K562 (cell line): ENCODE results near the gene SDHAF3. TPM values are rescaled to one million over a fixed set of nuclear protein-coding genes. Genes with fewer than 3 reads are reported as not detected.

Experiments
- ARID2 ChIP-seq: fragments of 450-650 bp; IDR thresholded peaks from 2 replicates; pipeline ENCODE4 v1.6.1; 2017; ENCODE audit warnings: antibody characterized with exemption, mild to moderate bottlenecking
- CBX5 ChIP-seq: IDR thresholded peaks from 2 replicates; pipeline ENCODE4 v1.6.1; 2014; ENCODE audit warnings: low read depth, borderline replicate concordance
- DIDO1 ChIP-seq: fragments of 450-650 bp; IDR thresholded peaks from 2 replicates; pipeline ENCODE4 v1.6.1; 2016; ENCODE audit warnings: low read depth, missing biosample characterization, missing genetic modification characterization
- FOXM1 ChIP-seq, 2 experiments: fragments of 450-650 bp in 1 of 2; sonication (generic) in 1 of 2; formaldehyde crosslinking in 1 of 2; IDR thresholded peaks; 2 replicates each; pipeline versions ENCODE4 v1.6.1 to v1.9.0; 2017 to 2022; ENCODE audit warnings: low read depth in 2 of 2, mild to moderate bottlenecking in 2 of 2, missing genetic modification reagents in 1 of 2, moderate library complexity in 1 of 2
- KHSRP ChIP-seq: fragments of 450-650 bp; IDR thresholded peaks from 2 replicates; pipeline ENCODE4 v1.6.1; 2017
- SREBF2 ChIP-seq: sonication (generic); formaldehyde crosslinking; IDR thresholded peaks from 2 replicates; pipeline ENCODE4 v1.4.0; 2020; ENCODE audit warnings: mild to moderate bottlenecking, missing genetic modification reagents
- ZNF232 ChIP-seq: sonication (generic); formaldehyde crosslinking; IDR thresholded peaks from 2 replicates; pipeline ENCODE4 v1.8.0; 2022; ENCODE audit warnings: mild to moderate bottlenecking, missing genetic modification reagents
- polyA plus RNA-seq, 8 experiments: library from polyadenylated mRNA; depleted of rRNA in 4 of 8; stranded (reverse) in 5 of 8; unstranded in 3 of 8; fragments of >200 nt; fragmentation: Nextera tagmentation in 2 of 8; fragmentation: Illumina TruSeq in 1 of 8; extraction: Ambion mirVana in 2 of 8; extraction: Trizol in 1 of 8; gene quantifications; 2 replicates each; pipeline versions ENCODE4 v1.2.1 to v1.2.3, GENCODE V29; 2011 to 2014; ENCODE audit warnings: inconsistent platforms in 1 of 8, missing spikeins in 1 of 8
- total RNA-seq, 7 experiments: library from RNA; depleted of rRNA in 6 of 7; stranded (reverse); fragments of >200 nt in 6 of 7; fragmentation: Illumina TruSeq in 2 of 7; extraction: Trizol in 2 of 7; gene quantifications; 2 replicates each; pipeline versions ENCODE4 v1.2.1 to v1.2.3, GENCODE V29; 2011 to 2021; ENCODE audit warnings: low replicate concordance in 1 of 7
- TF ChIP-seq, protein P1 (sequence below): fragments of 450-650 bp; IDR thresholded peaks from 2 replicates; pipeline ENCODE4 v1.6.1; 2016; ENCODE audit warnings: low read depth, mild to moderate bottlenecking, moderate library complexity
- TF ChIP-seq, protein P2 (sequence below), 2 experiments: fragments of 450-650 bp; formaldehyde crosslinking in 1 of 2; IDR thresholded peaks; 2 replicates each; pipeline versions ENCODE4 v1.4.0 to v1.6.1; 2014 to 2020; ENCODE audit warnings: mild to moderate bottlenecking in 2 of 2, borderline replicate concordance in 1 of 2, low read depth in 1 of 2
- TF ChIP-seq, protein P3 (sequence below): fragments of 450-650 bp; IDR thresholded peaks from 2 replicates; pipeline ENCODE4 v1.6.1; 2017; ENCODE audit warnings: antibody characterized with exemption
- TF ChIP-seq, protein P4 (sequence below): fragments of 450-650 bp; IDR thresholded peaks from 2 replicates; pipeline ENCODE4 v1.6.1; 2014; ENCODE audit warnings: low read depth, mild to moderate bottlenecking, moderate library complexity, borderline replicate concordance
- TF ChIP-seq, protein P5 (sequence below): sonication (generic); formaldehyde crosslinking; IDR thresholded peaks from 2 replicates; pipeline ENCODE4 v1.8.0; 2023; ENCODE audit warnings: mild to moderate bottlenecking, missing genetic modification reagents

SDHAF3 gene
- total and polyA plus RNA-seq, 9 of the 15 experiments (the other 6 are each of a cell fraction or from before 2014, with no cell fraction given): 51.5 to 403 (median 145) TPM

DNA sequence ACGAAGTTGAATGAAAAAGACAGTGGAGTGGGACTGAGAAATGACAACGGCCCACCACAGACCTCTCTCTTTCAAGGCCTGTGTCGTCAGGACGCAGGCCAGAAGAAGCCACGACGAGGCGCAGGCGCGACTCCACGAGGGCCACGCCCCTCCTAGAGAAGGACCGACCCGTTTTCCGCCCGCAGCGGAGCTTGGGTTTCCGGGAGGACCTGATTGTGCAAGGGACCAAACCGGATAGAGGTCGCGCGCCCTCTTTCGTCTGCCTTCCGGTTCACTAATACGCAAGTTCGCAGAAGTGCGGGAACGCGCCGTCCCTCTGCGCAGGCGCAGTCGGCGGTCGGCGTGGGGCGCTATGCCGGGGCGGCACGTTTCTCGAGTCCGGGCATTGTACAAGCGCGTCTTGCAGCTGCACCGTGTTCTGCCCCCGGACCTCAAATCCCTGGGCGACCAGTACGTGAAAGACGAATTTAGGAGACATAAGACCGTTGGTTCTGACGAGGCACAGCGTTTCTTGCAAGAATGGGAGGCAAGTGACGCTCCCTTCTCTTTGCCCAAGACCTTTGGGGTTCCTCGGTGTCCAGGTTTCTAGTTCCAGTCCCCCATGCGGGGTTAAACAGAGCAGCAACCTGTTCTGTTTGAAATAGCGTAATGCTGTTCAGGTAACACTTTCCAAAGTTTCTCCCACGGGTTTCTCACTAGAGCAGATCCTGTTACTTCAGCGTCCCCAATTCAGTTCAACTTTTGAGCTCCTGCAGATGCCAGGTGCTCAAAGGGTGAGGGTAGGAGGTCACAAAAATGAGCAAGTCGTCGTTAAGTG, at the start of gene SDHAF3 (continued):
- TF ChIP-seq, protein P1, sequence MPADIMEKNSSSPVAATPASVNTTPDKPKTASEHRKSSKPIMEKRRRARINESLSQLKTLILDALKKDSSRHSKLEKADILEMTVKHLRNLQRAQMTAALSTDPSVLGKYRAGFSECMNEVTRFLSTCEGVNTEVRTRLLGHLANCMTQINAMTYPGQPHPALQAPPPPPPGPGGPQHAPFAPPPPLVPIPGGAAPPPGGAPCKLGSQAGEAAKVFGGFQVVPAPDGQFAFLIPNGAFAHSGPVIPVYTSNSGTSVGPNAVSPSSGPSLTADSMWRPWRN: no peak
- TF ChIP-seq, protein P2, sequence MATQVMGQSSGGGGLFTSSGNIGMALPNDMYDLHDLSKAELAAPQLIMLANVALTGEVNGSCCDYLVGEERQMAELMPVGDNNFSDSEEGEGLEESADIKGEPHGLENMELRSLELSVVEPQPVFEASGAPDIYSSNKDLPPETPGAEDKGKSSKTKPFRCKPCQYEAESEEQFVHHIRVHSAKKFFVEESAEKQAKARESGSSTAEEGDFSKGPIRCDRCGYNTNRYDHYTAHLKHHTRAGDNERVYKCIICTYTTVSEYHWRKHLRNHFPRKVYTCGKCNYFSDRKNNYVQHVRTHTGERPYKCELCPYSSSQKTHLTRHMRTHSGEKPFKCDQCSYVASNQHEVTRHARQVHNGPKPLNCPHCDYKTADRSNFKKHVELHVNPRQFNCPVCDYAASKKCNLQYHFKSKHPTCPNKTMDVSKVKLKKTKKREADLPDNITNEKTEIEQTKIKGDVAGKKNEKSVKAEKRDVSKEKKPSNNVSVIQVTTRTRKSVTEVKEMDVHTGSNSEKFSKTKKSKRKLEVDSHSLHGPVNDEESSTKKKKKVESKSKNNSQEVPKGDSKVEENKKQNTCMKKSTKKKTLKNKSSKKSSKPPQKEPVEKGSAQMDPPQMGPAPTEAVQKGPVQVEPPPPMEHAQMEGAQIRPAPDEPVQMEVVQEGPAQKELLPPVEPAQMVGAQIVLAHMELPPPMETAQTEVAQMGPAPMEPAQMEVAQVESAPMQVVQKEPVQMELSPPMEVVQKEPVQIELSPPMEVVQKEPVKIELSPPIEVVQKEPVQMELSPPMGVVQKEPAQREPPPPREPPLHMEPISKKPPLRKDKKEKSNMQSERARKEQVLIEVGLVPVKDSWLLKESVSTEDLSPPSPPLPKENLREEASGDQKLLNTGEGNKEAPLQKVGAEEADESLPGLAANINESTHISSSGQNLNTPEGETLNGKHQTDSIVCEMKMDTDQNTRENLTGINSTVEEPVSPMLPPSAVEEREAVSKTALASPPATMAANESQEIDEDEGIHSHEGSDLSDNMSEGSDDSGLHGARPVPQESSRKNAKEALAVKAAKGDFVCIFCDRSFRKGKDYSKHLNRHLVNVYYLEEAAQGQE (IDR thresholded peaks at IDR 0.05; ENCODE audit: borderline replicate concordance): no peak
- TF ChIP-seq, protein P2 (CRISPR knock-in tag; IDR thresholded peaks at IDR 0.05; ENCODE audit: low read depth): peak; percentile 67; the same call in 1 of the 2 replicates
- TF ChIP-seq KHSRP (no peak), DIDO1 (tag) (peak; percentile 91), SREBF2 (CRISPR knock-in tag) (no peak), ZNF232 (CRISPR knock-in tag) (no peak), FOXM1 (IDR thresholded peaks at IDR 0.05; ENCODE audit: low read depth) (peak; percentile 29; the same call in 1 of the 2 replicates), FOXM1 (CRISPR knock-in tag; IDR thresholded peaks at IDR 0.05; ENCODE audit: low read depth) (no peak), CBX5 (peak; percentile 87; the same call in 1 of the 2 replicates), ARID2 (no peak)
- TF ChIP-seq, protein P3, sequence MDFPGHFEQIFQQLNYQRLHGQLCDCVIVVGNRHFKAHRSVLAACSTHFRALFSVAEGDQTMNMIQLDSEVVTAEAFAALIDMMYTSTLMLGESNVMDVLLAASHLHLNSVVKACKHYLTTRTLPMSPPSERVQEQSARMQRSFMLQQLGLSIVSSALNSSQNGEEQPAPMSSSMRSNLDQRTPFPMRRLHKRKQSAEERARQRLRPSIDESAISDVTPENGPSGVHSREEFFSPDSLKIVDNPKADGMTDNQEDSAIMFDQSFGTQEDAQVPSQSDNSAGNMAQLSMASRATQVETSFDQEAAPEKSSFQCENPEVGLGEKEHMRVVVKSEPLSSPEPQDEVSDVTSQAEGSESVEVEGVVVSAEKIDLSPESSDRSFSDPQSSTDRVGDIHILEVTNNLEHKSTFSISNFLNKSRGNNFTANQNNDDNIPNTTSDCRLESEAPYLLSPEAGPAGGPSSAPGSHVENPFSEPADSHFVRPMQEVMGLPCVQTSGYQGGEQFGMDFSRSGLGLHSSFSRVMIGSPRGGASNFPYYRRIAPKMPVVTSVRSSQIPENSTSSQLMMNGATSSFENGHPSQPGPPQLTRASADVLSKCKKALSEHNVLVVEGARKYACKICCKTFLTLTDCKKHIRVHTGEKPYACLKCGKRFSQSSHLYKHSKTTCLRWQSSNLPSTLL: no peak
- TF ChIP-seq, protein P4, sequence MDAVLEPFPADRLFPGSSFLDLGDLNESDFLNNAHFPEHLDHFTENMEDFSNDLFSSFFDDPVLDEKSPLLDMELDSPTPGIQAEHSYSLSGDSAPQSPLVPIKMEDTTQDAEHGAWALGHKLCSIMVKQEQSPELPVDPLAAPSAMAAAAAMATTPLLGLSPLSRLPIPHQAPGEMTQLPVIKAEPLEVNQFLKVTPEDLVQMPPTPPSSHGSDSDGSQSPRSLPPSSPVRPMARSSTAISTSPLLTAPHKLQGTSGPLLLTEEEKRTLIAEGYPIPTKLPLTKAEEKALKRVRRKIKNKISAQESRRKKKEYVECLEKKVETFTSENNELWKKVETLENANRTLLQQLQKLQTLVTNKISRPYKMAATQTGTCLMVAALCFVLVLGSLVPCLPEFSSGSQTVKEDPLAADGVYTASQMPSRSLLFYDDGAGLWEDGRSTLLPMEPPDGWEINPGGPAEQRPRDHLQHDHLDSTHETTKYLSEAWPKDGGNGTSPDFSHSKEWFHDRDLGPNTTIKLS: peak; percentile 69; the same call in 1 of the 2 replicates
- TF ChIP-seq, protein P5, sequence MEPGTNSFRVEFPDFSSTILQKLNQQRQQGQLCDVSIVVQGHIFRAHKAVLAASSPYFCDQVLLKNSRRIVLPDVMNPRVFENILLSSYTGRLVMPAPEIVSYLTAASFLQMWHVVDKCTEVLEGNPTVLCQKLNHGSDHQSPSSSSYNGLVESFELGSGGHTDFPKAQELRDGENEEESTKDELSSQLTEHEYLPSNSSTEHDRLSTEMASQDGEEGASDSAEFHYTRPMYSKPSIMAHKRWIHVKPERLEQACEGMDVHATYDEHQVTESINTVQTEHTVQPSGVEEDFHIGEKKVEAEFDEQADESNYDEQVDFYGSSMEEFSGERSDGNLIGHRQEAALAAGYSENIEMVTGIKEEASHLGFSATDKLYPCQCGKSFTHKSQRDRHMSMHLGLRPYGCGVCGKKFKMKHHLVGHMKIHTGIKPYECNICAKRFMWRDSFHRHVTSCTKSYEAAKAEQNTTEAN (CRISPR knock-in tag): no peak; the same call in 1 of the 2 replicates
